Activated T-cell treated with anti-CD3 and anti-CD28 coated beads, Interleukin-2, amount 50 U/mL, for 72 hours (primary cell): ENCODE measurements around the gene BAZ2A. TPM values are rescaled to one million over a fixed set of nuclear protein-coding genes. Genes with fewer than 3 reads are reported as not detected.

Source experiments
- ATAC-seq, 2 donors: fragments of 150-1000 bp; cut with Tn5 transposase; replicated peaks in 1 of 2; 2 replicates each; pipeline ENCODE4 v1.10.0; 2021; ENCODE audit warnings: moderate library complexity in 2 of 2, mild to moderate bottlenecking in 1 of 2
- DNase-seq, 2 donors: peaks; one replicate each; pipeline ENCODE4 v3.0.0; 2021 to 2022; ENCODE audit warnings: mixed read lengths in 1 of 2
- H3K27ac Mint-ChIP-seq: one replicate; pipeline ENCODE4 v1.8.0; 2022; ENCODE audit warnings: mild to moderate bottlenecking, moderate library complexity, mixed read lengths
- H3K27me3 Mint-ChIP-seq: one replicate; pipeline ENCODE4 v1.8.0; 2022; ENCODE audit warnings: low read depth, mixed read lengths
- H3K36me3 Mint-ChIP-seq, 2 donors: one replicate each; pipeline ENCODE4 v1.8.0; 2022; ENCODE audit warnings: mixed read lengths in 2 of 2, mild to moderate bottlenecking in 1 of 2; ENCODE audit not compliant: insufficient read depth in 2 of 2
- H3K4me1 Mint-ChIP-seq: one replicate; pipeline ENCODE4 v1.8.0; 2022; ENCODE audit warnings: low read depth, mixed read lengths
- H3K4me3 Mint-ChIP-seq, 2 donors: one replicate each; pipeline ENCODE4 v1.8.0; 2022; ENCODE audit warnings: mild to moderate bottlenecking in 2 of 2, mixed read lengths in 2 of 2, moderate library complexity in 2 of 2
- H3K9me3 Mint-ChIP-seq, 2 donors: one replicate each; pipeline ENCODE4 v1.8.0; 2022; ENCODE audit warnings: mixed read lengths in 2 of 2
- total RNA-seq, 2 donors: library from RNA; stranded (reverse); gene quantifications; one replicate each; pipeline ENCODE4 v1.2.3, GENCODE V29; 2022

BAZ2A gene
- total RNA-seq, 2 donors from 2014 or later: 128 to 154 TPM

GRCh38 chr12:56601503-56601902, 28.6 kb downstream of the BAZ2A start:
- no peaks in the 10 kb centered on the region for H3K9me3 Mint-ChIP-seq
- H3K27ac Mint-ChIP-seq: no peak overlapping the region
- H3K36me3 Mint-ChIP-seq: peaks cover 17 to 41% of the 10 kb centered on the region in 2 donors
- H3K27me3 Mint-ChIP-seq: no peaks in the 10 kb centered on the region
- peaks cover 5% of the 10 kb centered on the region for H3K4me1 Mint-ChIP-seq
- ATAC-seq: peak; percentile 22 to 53
- H3K4me3 Mint-ChIP-seq: no peak overlapping the region
- peak; percentile 35 to 38 for DNase-seq

GRCh38 chr12:56600753-56601152, 29.4 kb downstream of the BAZ2A start:
- no peaks in the 10 kb centered on the region for H3K9me3 Mint-ChIP-seq

GRCh38 chr12:56599797-56600196, 30.3 kb downstream of the BAZ2A start:
- Mint-ChIP-seq H3K36me3 (peaks cover 12 to 33% of the 10 kb centered on the region in 2 donors), H3K9me3 (no peaks in the 10 kb centered on the region), H3K27me3 (no peaks in the 10 kb centered on the region), H3K4me1 (peaks cover 14% of the 10 kb centered on the region), H3K27ac (no peak overlapping the region), H3K4me3 (no peak overlapping the region)
- ATAC-seq: no peak
- no peak for DNase-seq

More at GRCh38 chr12:56600753-56601152, 29.4 kb downstream of the BAZ2A start:
- H3K4me1 Mint-ChIP-seq: peaks cover 11% of the 10 kb centered on the region
- no peak overlapping the region for H3K4me3 Mint-ChIP-seq
- DNase-seq (no peak), ATAC-seq (no peak)
- no peaks in the 10 kb centered on the region for H3K27me3 Mint-ChIP-seq
- peaks cover 13 to 35% of the 10 kb centered on the region in 2 donors for H3K36me3 Mint-ChIP-seq
- no peak overlapping the region for H3K27ac Mint-ChIP-seq

GRCh38 chr12:56599041-56599440, 31.1 kb downstream of the BAZ2A start:
- no peaks in the 10 kb centered on the region for H3K27me3 Mint-ChIP-seq
- no peaks in the 10 kb centered on the region for H3K9me3 Mint-ChIP-seq
- no peak overlapping the region for H3K4me3 Mint-ChIP-seq

GRCh38 chr12:56596815-56597214, 33.3 kb downstream of the BAZ2A start:
- Mint-ChIP-seq H3K36me3 (peaks cover 3 to 23% of the 10 kb centered on the region in 2 donors), H3K4me1 (peaks cover 14% of the 10 kb centered on the region), H3K4me3 (no peak overlapping the region), H3K9me3 (no peaks in the 10 kb centered on the region), H3K27ac (peak overlapping the region; percentile 3), H3K27me3 (no peaks in the 10 kb centered on the region)
- DNase-seq (no peak), ATAC-seq (no peak)

More at GRCh38 chr12:56599041-56599440, 31.1 kb downstream of the BAZ2A start:
- DNase-seq (no peak), ATAC-seq (no peak)
- Mint-ChIP-seq H3K36me3 (peaks cover 8 to 29% of the 10 kb centered on the region in 2 donors), H3K4me1 (peaks cover 14% of the 10 kb centered on the region), H3K27ac (no peak overlapping the region)

- peaks cover 0 to 11% of the 10 kb centered on the region in 2 donors for H3K36me3 Mint-ChIP-seq
- H3K4me1 Mint-ChIP-seq: peaks cover 14% of the 10 kb centered on the region
- H3K27me3 Mint-ChIP-seq: no peaks in the 10 kb centered on the region
- H3K9me3 Mint-ChIP-seq: no peaks in the 10 kb centered on the region
- no peak overlapping the region for H3K27ac Mint-ChIP-seq
- no peak overlapping the region for H3K4me3 Mint-ChIP-seq
- peak; percentile 58 to 59 for DNase-seq
- peak; percentile 58 to 59 for ATAC-seq
Observed at GRCh38 chr12:56593909-56594621, 36.1 kb downstream of the BAZ2A start.

- Mint-ChIP-seq H3K36me3 (peaks cover 0 to 3% of the 10 kb centered on the region in 2 donors), H3K27me3 (no peaks in the 10 kb centered on the region), H3K4me1 (peaks cover 11% of the 10 kb centered on the region), H3K4me3 (no peak overlapping the region), H3K9me3 (no peaks in the 10 kb centered on the region), H3K27ac (peak overlapping the region; percentile 8)
- ATAC-seq (no peak), DNase-seq (no peak)
Observed at GRCh38 chr12:56591961-56592360, 38.2 kb downstream of the BAZ2A start.

GRCh38 chr12:56591126-56591525, 39.0 kb downstream of the BAZ2A start:
- DNase-seq: no peak
- no peak overlapping the region for H3K4me3 Mint-ChIP-seq
- no peak for ATAC-seq
- no peaks in the 10 kb centered on the region for H3K9me3 Mint-ChIP-seq
- H3K27ac Mint-ChIP-seq: no peak overlapping the region
- H3K27me3 Mint-ChIP-seq: no peaks in the 10 kb centered on the region
- H3K36me3 Mint-ChIP-seq: peaks cover 0 to 3% of the 10 kb centered on the region in 2 donors
- peaks cover 7% of the 10 kb centered on the region for H3K4me1 Mint-ChIP-seq

GRCh38 chr12:56590237-56590830, 39.8 kb downstream of the BAZ2A start:
- H3K9me3 Mint-ChIP-seq: no peaks in the 10 kb centered on the region
- no peak overlapping the region for H3K27ac Mint-ChIP-seq
- H3K36me3 Mint-ChIP-seq: no peaks in the 10 kb centered on the region
- DNase-seq (peak; percentile 16 to 17), ATAC-seq (peak; percentile 71 to 72)
- no peaks in the 10 kb centered on the region for H3K4me1 Mint-ChIP-seq
- no peak overlapping the region for H3K4me3 Mint-ChIP-seq
- H3K27me3 Mint-ChIP-seq: no peaks in the 10 kb centered on the region

GRCh38 chr12:56589783-56590182, 40.3 kb downstream of the BAZ2A start:
- H3K4me3 Mint-ChIP-seq: no peak overlapping the region
- H3K36me3 Mint-ChIP-seq: no peaks in the 10 kb centered on the region
- H3K27me3 Mint-ChIP-seq: no peaks in the 10 kb centered on the region
- no peak overlapping the region for H3K27ac Mint-ChIP-seq
- H3K9me3 Mint-ChIP-seq: no peaks in the 10 kb centered on the region
- H3K4me1 Mint-ChIP-seq: no peaks in the 10 kb centered on the region
- ATAC-seq (no peak), DNase-seq (no peak)

GRCh38 chr12:56585098-56585497, 45.0 kb downstream of the BAZ2A start:
- DNase-seq (no peak), ATAC-seq (no peak)
- Mint-ChIP-seq H3K27ac (no peak overlapping the region), H3K27me3 (no peaks in the 10 kb centered on the region), H3K9me3 (no peaks in the 10 kb centered on the region), H3K4me1 (peaks cover 17% of the 10 kb centered on the region), H3K4me3 (no peak overlapping the region), H3K36me3 (no peaks in the 10 kb centered on the region)

GRCh38 chr12:56581418-56582145, 48.5 kb downstream of the BAZ2A start:
- peak overlapping the region; percentile 30 to 40 for H3K4me3 Mint-ChIP-seq
- H3K27ac Mint-ChIP-seq: peak overlapping the region; percentile 21
- no peaks in the 10 kb centered on the region for H3K36me3 Mint-ChIP-seq
- ATAC-seq: peak; percentile 98
- H3K4me1 Mint-ChIP-seq: peaks cover 17% of the 10 kb centered on the region
- H3K9me3 Mint-ChIP-seq: no peaks in the 10 kb centered on the region
- DNase-seq: peak; percentile 47 to 56
- H3K27me3 Mint-ChIP-seq: no peaks in the 10 kb centered on the region

- no peak overlapping the region for H3K27ac Mint-ChIP-seq
- peaks cover 17% of the 10 kb centered on the region for H3K4me1 Mint-ChIP-seq
- H3K36me3 Mint-ChIP-seq: no peaks in the 10 kb centered on the region
- no peak overlapping the region for H3K4me3 Mint-ChIP-seq
- ATAC-seq (no peak), DNase-seq (no peak)
- no peaks in the 10 kb centered on the region for H3K9me3 Mint-ChIP-seq
- H3K27me3 Mint-ChIP-seq: no peaks in the 10 kb centered on the region
Observed at GRCh38 chr12:56578983-56579546, 51.1 kb downstream of the BAZ2A start.
